HG03439 (cell line): Measurements from ENCODE around the gene TINAGL1.

Source experiments
- ATAC-seq: cut with Tn5 transposase; IDR thresholded peaks from one replicate; pipeline ENCODE4 v1.9.1; 2021; ENCODE audit warnings: mild to moderate bottlenecking, moderate library complexity; ENCODE audit not compliant: unreplicated experiment

Gene TINAGL1

GRCh38 chr1:31625561-31626222 is 49.4 kb downstream of the TINAGL1 start:
- no peak for ATAC-seq

GRCh38 chr1:31626223-31627207 is 50.2 kb downstream of the TINAGL1 start:
- no peak for ATAC-seq

GRCh38 chr1:31627301-31627929 is 51.1 kb downstream of the TINAGL1 start:
- no peak for ATAC-seq

- ATAC-seq = no peak
Measured at GRCh38 chr1:31627930-31628559, 51.7 kb downstream of the TINAGL1 start.

- no peak for ATAC-seq
Measured at GRCh38 chr1:31628931-31629556, 52.7 kb downstream of the TINAGL1 start.

- no peak for ATAC-seq
Measured at GRCh38 chr1:31632649-31633048, 56.3 kb downstream of the TINAGL1 start.

GRCh38 chr1:31633117-31633516 is 56.8 kb downstream of the TINAGL1 start:
- ATAC-seq = no peak
